CD4-positive, alpha-beta T cell treated with Interleukin-15 for 4 hours (primary cell): ENCODE results near the gene OPCML.

Source experiments
- DNase-seq: peaks from one replicate; pipeline ENCODE4 v3.0.0-alpha.2; 2020; ENCODE audit warnings: low spot score

OPCML gene

GRCh38 chr11:133072858-133073582 is 459.3 kb downstream of the OPCML start:
- DNase-seq: no peak

- DNase-seq: no peak
These were observed 459.9 kb downstream of the OPCML start for GRCh38 chr11:133072378-133072777.

GRCh38 chr11:133070791-133071190 is 461.5 kb downstream of the OPCML start:
- DNase-seq: no peak

- no peak for DNase-seq
These were observed 462.1 kb downstream of the OPCML start for GRCh38 chr11:133070021-133070713.

GRCh38 chr11:133065847-133066485 is 466.3 kb downstream of the OPCML start:
- no peak for DNase-seq

GRCh38 chr11:133064961-133065360 is 467.3 kb downstream of the OPCML start:
- no peak for DNase-seq

- DNase-seq: no peak
These were observed 468.0 kb downstream of the OPCML start for GRCh38 chr11:133064152-133064877.

GRCh38 chr11:133058501-133058900 is 473.8 kb downstream of the OPCML start:
- DNase-seq: no peak

- no peak for DNase-seq
These were observed 479.1 kb downstream of the OPCML start for GRCh38 chr11:133053124-133053776.

GRCh38 chr11:133052537-133052936 is 479.8 kb downstream of the OPCML start:
- no peak for DNase-seq

- DNase-seq: no peak
These were observed 482.9 kb downstream of the OPCML start for GRCh38 chr11:133049244-133050019.

GRCh38 chr11:133048270-133048669 is 484.0 kb downstream of the OPCML start:
- DNase-seq: no peak

- no peak for DNase-seq
These were observed 484.6 kb downstream of the OPCML start for GRCh38 chr11:133047771-133048115.

GRCh38 chr11:133047036-133047770 is 485.1 kb downstream of the OPCML start:
- DNase-seq: no peak

GRCh38 chr11:133046252-133046651 is 486.0 kb downstream of the OPCML start:
- no peak for DNase-seq

GRCh38 chr11:133041928-133042882 is 490.1 kb downstream of the OPCML start:
- no peak for DNase-seq

GRCh38 chr11:133041181-133041580 is 491.1 kb downstream of the OPCML start:
- DNase-seq: no peak

GRCh38 chr11:133040289-133040900 is 491.9 kb downstream of the OPCML start:
- DNase-seq: no peak

GRCh38 chr11:133038850-133039249 is 493.5 kb downstream of the OPCML start:
- no peak for DNase-seq
